A673 (cell line): ENCODE measurements around the gene IL6.

Experiments used
- EZH2 ChIP-seq: fragments of 200-600 bp; sonication (generic); IDR thresholded peaks from 2 replicates; pipeline ENCODE4 v1.6.1; 2017; ENCODE audit warnings: borderline replicate concordance, low read depth, mild to moderate bottlenecking, mixed read lengths, antibody characterized with exemption, low read length; ENCODE audit not compliant: poor library complexity, severe bottlenecking
- TF ChIP-seq, protein P1 (sequence below): fragments of 300-800, 200-600 bp; sonication (generic); conservative IDR thresholded peaks from 2 replicates; pipeline ENCODE4 v1.5.1; 2017; ENCODE audit warnings: low read depth, mild to moderate bottlenecking, antibody characterized with exemption, low read length, moderate library complexity, mixed read lengths

DNA sequence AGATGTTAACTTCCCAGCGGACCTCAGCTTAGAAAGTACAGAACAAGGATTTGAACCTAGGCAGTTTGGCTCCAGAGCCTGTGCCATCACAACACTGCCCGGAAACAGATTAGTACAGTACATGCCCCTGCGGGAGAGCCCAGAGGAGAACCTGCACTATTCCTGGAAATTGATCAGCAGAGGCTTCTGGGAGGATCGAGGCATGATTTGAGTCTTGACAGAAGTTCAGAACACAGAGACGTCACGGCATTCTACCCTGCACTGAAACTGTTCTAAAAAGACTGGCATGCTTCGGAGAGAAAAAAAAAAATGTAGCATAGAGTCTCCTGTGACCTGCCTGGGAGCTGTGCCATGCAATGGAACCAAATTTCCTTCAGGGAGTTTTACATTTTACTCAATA lies 9.2 kb upstream of the IL6 start:
- TF ChIP-seq, protein P1, sequence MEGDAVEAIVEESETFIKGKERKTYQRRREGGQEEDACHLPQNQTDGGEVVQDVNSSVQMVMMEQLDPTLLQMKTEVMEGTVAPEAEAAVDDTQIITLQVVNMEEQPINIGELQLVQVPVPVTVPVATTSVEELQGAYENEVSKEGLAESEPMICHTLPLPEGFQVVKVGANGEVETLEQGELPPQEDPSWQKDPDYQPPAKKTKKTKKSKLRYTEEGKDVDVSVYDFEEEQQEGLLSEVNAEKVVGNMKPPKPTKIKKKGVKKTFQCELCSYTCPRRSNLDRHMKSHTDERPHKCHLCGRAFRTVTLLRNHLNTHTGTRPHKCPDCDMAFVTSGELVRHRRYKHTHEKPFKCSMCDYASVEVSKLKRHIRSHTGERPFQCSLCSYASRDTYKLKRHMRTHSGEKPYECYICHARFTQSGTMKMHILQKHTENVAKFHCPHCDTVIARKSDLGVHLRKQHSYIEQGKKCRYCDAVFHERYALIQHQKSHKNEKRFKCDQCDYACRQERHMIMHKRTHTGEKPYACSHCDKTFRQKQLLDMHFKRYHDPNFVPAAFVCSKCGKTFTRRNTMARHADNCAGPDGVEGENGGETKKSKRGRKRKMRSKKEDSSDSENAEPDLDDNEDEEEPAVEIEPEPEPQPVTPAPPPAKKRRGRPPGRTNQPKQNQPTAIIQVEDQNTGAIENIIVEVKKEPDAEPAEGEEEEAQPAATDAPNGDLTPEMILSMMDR = no peak
- no peak for TF ChIP-seq EZH2
